Femur (tissue), 1 donor: Measurements from ENCODE around the gene CFAP57.

ENCODE experiments used
- DNase-seq: peaks from one replicate; pipeline ENCODE4 v3.0.0-alpha.2; 2017

Gene CFAP57

GRCh38 chr1:43229826-43230780 is 58.0 kb downstream of the CFAP57 start:
- DNase-seq = no peak

GRCh38 chr1:43232074-43232473 is 59.9 kb downstream of the CFAP57 start:
- no peak for DNase-seq

GRCh38 chr1:43232482-43232881 is 60.4 kb downstream of the CFAP57 start:
- no peak for DNase-seq

GRCh38 chr1:43233631-43234030 is 61.5 kb downstream of the CFAP57 start:
- DNase-seq = no peak

GRCh38 chr1:43234267-43234666 is 62.1 kb downstream of the CFAP57 start:
- no peak for DNase-seq

- no peak for DNase-seq
These were observed 62.9 kb downstream of the CFAP57 start for GRCh38 chr1:43235040-43235439.

GRCh38 chr1:43235451-43236121 is 63.5 kb downstream of the CFAP57 start:
- no peak for DNase-seq

- DNase-seq = no peak
These were observed 65.0 kb downstream of the CFAP57 start for GRCh38 chr1:43237121-43237520.

- DNase-seq = peak; percentile 46
These were observed 66.0 kb downstream of the CFAP57 start for GRCh38 chr1:43238085-43238484.

GRCh38 chr1:43238991-43239469 is 66.9 kb downstream of the CFAP57 start:
- DNase-seq = no peak

- DNase-seq = no peak
These were observed 67.4 kb downstream of the CFAP57 start for GRCh38 chr1:43239484-43239883.

GRCh38 chr1:43241413-43241836 is 69.3 kb downstream of the CFAP57 start:
- DNase-seq = no peak

GRCh38 chr1:43243299-43243698 is 71.2 kb downstream of the CFAP57 start:
- no peak for DNase-seq

GRCh38 chr1:43246466-43247213 is 74.5 kb downstream of the CFAP57 start:
- no peak for DNase-seq

- no peak for DNase-seq
These were observed 75.3 kb downstream of the CFAP57 start for GRCh38 chr1:43247256-43247921.

GRCh38 chr1:43250351-43250761 is 78.2 kb downstream of the CFAP57 start:
- no peak for DNase-seq

GRCh38 chr1:43251024-43251423 is 78.9 kb downstream of the CFAP57 start:
- no peak for DNase-seq

- no peak for DNase-seq
These were observed 80.1 kb downstream of the CFAP57 start for GRCh38 chr1:43252225-43252624.

- DNase-seq = no peak
These were observed 81.0 kb downstream of the CFAP57 start for GRCh38 chr1:43253173-43253572.

GRCh38 chr1:43253876-43254275 is 81.7 kb downstream of the CFAP57 start:
- no peak for DNase-seq

GRCh38 chr1:43255438-43256210 is 83.5 kb downstream of the CFAP57 start:
- DNase-seq = no peak
